HUES64 (cell line): Measurements from ENCODE around the gene STXBP6.

Experiments
- H3K27ac ChIP-seq: 2 replicates; pipeline ENCODE4 v1.7.0; 2013; ENCODE audit warnings: low read depth, low read length, inconsistent platforms
- H3K27me3 ChIP-seq: 2 replicates; pipeline ENCODE4 v1.6.1; 2013; ENCODE audit warnings: mild to moderate bottlenecking, low read length; ENCODE audit not compliant: insufficient read depth
- H3K36me3 ChIP-seq: 2 replicates; pipeline ENCODE4 v1.6.1; 2013; ENCODE audit warnings: mild to moderate bottlenecking, low read length; ENCODE audit not compliant: insufficient read depth
- H3K4me1 ChIP-seq: 2 replicates; pipeline ENCODE4 v1.6.1; 2013; ENCODE audit warnings: mild to moderate bottlenecking, low read length, moderate library complexity; ENCODE audit not compliant: insufficient read depth
- H3K4me3 ChIP-seq: 2 replicates; pipeline ENCODE4 v1.5.1; 2013; ENCODE audit warnings: mild to moderate bottlenecking, low read length, moderate library complexity
- H3K9ac ChIP-seq: 2 replicates; pipeline ENCODE4 v1.6.1; 2013; ENCODE audit warnings: mild to moderate bottlenecking, low read depth, low read length
- H3K9me3 ChIP-seq: 2 replicates; pipeline ENCODE4 v1.6.1; 2013; ENCODE audit warnings: low read depth, low read length; ENCODE audit not compliant: insufficient read depth
- WGBS: fragments of 150-250, 120-280 bp; methylation state at CpG from one replicate; pipeline ENCODE4 v1.1.7; 2013; ENCODE audit warnings: missing lambda C conversion rate; 5-methylcytosine and 5-hydroxymethylcytosine counted together

STXBP6 gene

GRCh38 chr14:24910408-24910986, 139.4 kb downstream of the STXBP6 start:
- no peaks in the 10 kb centered on the region for H3K36me3 ChIP-seq
- 81% methylated on average over 1 of the region's 3 CpGs for WGBS
- H3K4me3 ChIP-seq = no peak overlapping the region
- no peak overlapping the region for H3K9ac ChIP-seq
- H3K9me3 ChIP-seq = no peaks in the 10 kb centered on the region
- no peaks in the 10 kb centered on the region for H3K4me1 ChIP-seq
- no peaks in the 10 kb centered on the region for H3K27me3 ChIP-seq
- H3K27ac ChIP-seq = no peak overlapping the region

- Histone ChIP-seq H3K27ac (no peak overlapping the region), H3K9ac (no peak overlapping the region), H3K4me1 (no peaks in the 10 kb centered on the region), H3K4me3 (no peak overlapping the region), H3K9me3 (no peaks in the 10 kb centered on the region), H3K36me3 (no peaks in the 10 kb centered on the region), H3K27me3 (no peaks in the 10 kb centered on the region)
- 97% methylated on average over 6 of the region's 6 CpGs for WGBS
Measured at GRCh38 chr14:24909523-24910302, 140.2 kb downstream of the STXBP6 start.

GRCh38 chr14:24908592-24909236, 141.2 kb downstream of the STXBP6 start:
- Histone ChIP-seq H3K27ac (no peak overlapping the region), H3K4me1 (no peaks in the 10 kb centered on the region), H3K9ac (no peak overlapping the region), H3K9me3 (no peaks in the 10 kb centered on the region), H3K27me3 (no peaks in the 10 kb centered on the region), H3K4me3 (no peak overlapping the region), H3K36me3 (no peaks in the 10 kb centered on the region)
- 77% methylated on average over 4 of the region's 4 CpGs for WGBS

- no peaks in the 10 kb centered on the region for H3K36me3 ChIP-seq
- no peak overlapping the region for H3K9ac ChIP-seq
- H3K9me3 ChIP-seq = no peaks in the 10 kb centered on the region
- 93% methylated on average over 1 of the region's 2 CpGs for WGBS
- no peaks in the 10 kb centered on the region for H3K4me1 ChIP-seq
- no peaks in the 10 kb centered on the region for H3K27me3 ChIP-seq
- no peak overlapping the region for H3K4me3 ChIP-seq
- no peak overlapping the region for H3K27ac ChIP-seq
Measured at GRCh38 chr14:24904533-24904932, 145.4 kb downstream of the STXBP6 start.

- no peak overlapping the region for H3K9ac ChIP-seq
- H3K27ac ChIP-seq = no peak overlapping the region
- no peaks in the 10 kb centered on the region for H3K9me3 ChIP-seq
- no peak overlapping the region for H3K4me3 ChIP-seq
- H3K27me3 ChIP-seq = no peaks in the 10 kb centered on the region
- no peaks in the 10 kb centered on the region for H3K4me1 ChIP-seq
- no peaks in the 10 kb centered on the region for H3K36me3 ChIP-seq
Measured at GRCh38 chr14:24903337-24903736, 146.6 kb downstream of the STXBP6 start.

GRCh38 chr14:24900269-24901100, 149.5 kb downstream of the STXBP6 start:
- H3K36me3 ChIP-seq = no peaks in the 10 kb centered on the region
- 93% methylated on average over 5 of the region's 6 CpGs for WGBS

GRCh38 chr14:24897793-24898192, 152.2 kb downstream of the STXBP6 start:
- no peak overlapping the region for H3K4me3 ChIP-seq
- no peaks in the 10 kb centered on the region for H3K27me3 ChIP-seq
- H3K9me3 ChIP-seq = no peaks in the 10 kb centered on the region
- no peaks in the 10 kb centered on the region for H3K4me1 ChIP-seq
- H3K36me3 ChIP-seq = no peaks in the 10 kb centered on the region
- H3K9ac ChIP-seq = no peak overlapping the region
- over 99% methylated on average over 3 of the region's 3 CpGs for WGBS
- H3K27ac ChIP-seq = no peak overlapping the region

More at GRCh38 chr14:24900269-24901100, 149.5 kb downstream of the STXBP6 start:
- no peak overlapping the region for H3K4me3 ChIP-seq
- H3K27ac ChIP-seq = no peak overlapping the region
- no peak overlapping the region for H3K9ac ChIP-seq
- H3K9me3 ChIP-seq = no peaks in the 10 kb centered on the region
- H3K4me1 ChIP-seq = no peaks in the 10 kb centered on the region
- H3K27me3 ChIP-seq = no peaks in the 10 kb centered on the region

GRCh38 chr14:24895622-24896021, 154.3 kb downstream of the STXBP6 start:
- H3K36me3 ChIP-seq = no peaks in the 10 kb centered on the region
- H3K4me1 ChIP-seq = no peaks in the 10 kb centered on the region
- H3K4me3 ChIP-seq = no peak overlapping the region
- H3K27me3 ChIP-seq = no peaks in the 10 kb centered on the region
- no peak overlapping the region for H3K27ac ChIP-seq
- H3K9me3 ChIP-seq = no peaks in the 10 kb centered on the region
- WGBS = 96% methylated on average over 3 of the region's 4 CpGs
- no peak overlapping the region for H3K9ac ChIP-seq

GRCh38 chr14:24895243-24895583, 154.7 kb downstream of the STXBP6 start:
- Histone ChIP-seq H3K4me3 (no peak overlapping the region), H3K4me1 (no peaks in the 10 kb centered on the region), H3K27me3 (no peaks in the 10 kb centered on the region), H3K9ac (no peak overlapping the region), H3K9me3 (no peaks in the 10 kb centered on the region), H3K27ac (no peak overlapping the region), H3K36me3 (no peaks in the 10 kb centered on the region)
- 68% methylated on average over 4 of the region's 4 CpGs for WGBS

GRCh38 chr14:24894583-24895242, 155.2 kb downstream of the STXBP6 start:
- Histone ChIP-seq H3K4me3 (no peak overlapping the region), H3K9me3 (no peaks in the 10 kb centered on the region)
- WGBS = 76% methylated on average over 5 of the region's 5 CpGs

More at GRCh38 chr14:24894583-24895242, 155.2 kb downstream of the STXBP6 start:
- Histone ChIP-seq H3K4me1 (no peaks in the 10 kb centered on the region), H3K36me3 (no peaks in the 10 kb centered on the region), H3K27me3 (no peaks in the 10 kb centered on the region), H3K27ac (no peak overlapping the region), H3K9ac (no peak overlapping the region)
